ENCODE measurements around the gene OLFML3.
A peak's percentile ranks its signal among the peaks of the same experiment; 100 is the strongest.
"Not testable (repeated sequence)": the region's sequence is repeated elsewhere in the genome, so short reads cannot be mapped to it uniquely, and the experiment has no call there.

The OLFML3 gene

GRCh38 chr1:114008480-114008941, 29.2 kb downstream of the OLFML3 start:
- TF ChIP-seq, protein P1, sequence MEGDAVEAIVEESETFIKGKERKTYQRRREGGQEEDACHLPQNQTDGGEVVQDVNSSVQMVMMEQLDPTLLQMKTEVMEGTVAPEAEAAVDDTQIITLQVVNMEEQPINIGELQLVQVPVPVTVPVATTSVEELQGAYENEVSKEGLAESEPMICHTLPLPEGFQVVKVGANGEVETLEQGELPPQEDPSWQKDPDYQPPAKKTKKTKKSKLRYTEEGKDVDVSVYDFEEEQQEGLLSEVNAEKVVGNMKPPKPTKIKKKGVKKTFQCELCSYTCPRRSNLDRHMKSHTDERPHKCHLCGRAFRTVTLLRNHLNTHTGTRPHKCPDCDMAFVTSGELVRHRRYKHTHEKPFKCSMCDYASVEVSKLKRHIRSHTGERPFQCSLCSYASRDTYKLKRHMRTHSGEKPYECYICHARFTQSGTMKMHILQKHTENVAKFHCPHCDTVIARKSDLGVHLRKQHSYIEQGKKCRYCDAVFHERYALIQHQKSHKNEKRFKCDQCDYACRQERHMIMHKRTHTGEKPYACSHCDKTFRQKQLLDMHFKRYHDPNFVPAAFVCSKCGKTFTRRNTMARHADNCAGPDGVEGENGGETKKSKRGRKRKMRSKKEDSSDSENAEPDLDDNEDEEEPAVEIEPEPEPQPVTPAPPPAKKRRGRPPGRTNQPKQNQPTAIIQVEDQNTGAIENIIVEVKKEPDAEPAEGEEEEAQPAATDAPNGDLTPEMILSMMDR (conservative IDR thresholded peaks at IDR 0.05; ENCODE audit: control insufficient read depth, insufficient read depth, low read depth, low read length) = no peak
- H3K4me3 ChIP-seq (ENCODE audit: control insufficient read depth, low read depth, low read length) = no peak overlapping the region
- no peak for DNase-seq (ENCODE audit: low read depth)

DNA sequence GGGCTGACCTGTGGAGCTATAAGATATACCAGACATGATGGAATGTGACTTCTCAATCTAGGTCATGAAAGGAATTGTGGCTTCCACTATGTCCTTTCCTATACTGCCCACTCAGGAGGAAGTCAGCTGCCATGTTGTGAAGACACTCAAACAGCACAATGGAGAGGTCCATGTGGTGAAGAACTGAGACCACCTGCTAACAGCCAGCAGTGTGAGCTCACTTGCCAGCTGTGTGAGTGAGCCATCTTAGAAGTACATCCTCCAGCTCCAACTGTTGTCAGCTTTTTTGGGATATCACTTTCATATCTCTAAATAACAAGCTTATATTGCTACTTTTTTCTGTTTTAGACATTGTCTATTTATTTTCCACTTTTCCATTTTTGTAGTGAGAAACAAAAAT, 29.7 kb downstream of the OLFML3 start:
- DNase-seq (ENCODE audit: low read depth) = no peak
- TF ChIP-seq, protein P1 (conservative IDR thresholded peaks at IDR 0.05; ENCODE audit: control insufficient read depth, insufficient read depth, low read depth, low read length) = no peak

GRCh38 chr1:114009393-114009792, 30.1 kb downstream of the OLFML3 start:
- TF ChIP-seq, protein P1 (conservative IDR thresholded peaks at IDR 0.05; ENCODE audit: control insufficient read depth, insufficient read depth, low read depth, low read length) = no peak
- peak; percentile 84 for DNase-seq (ENCODE audit: low read depth)
- H3K4me3 ChIP-seq (ENCODE audit: control insufficient read depth, low read depth, low read length) = no peak overlapping the region

More for the DNA sequence above, 29.7 kb downstream of the OLFML3 start:
- no peak overlapping the region for H3K4me3 ChIP-seq (ENCODE audit: control insufficient read depth, low read depth, low read length)

GRCh38 chr1:114010433-114011184, 31.3 kb downstream of the OLFML3 start:
- no peak overlapping the region for H3K4me3 ChIP-seq (ENCODE audit: control insufficient read depth, low read depth, low read length)
- TF ChIP-seq, protein P1 (conservative IDR thresholded peaks at IDR 0.05; ENCODE audit: control insufficient read depth, insufficient read depth, low read depth, low read length) = no peak
- no peak for DNase-seq (ENCODE audit: low read depth)

GRCh38 chr1:114011796-114012195, 32.5 kb downstream of the OLFML3 start:
- DNase-seq (ENCODE audit: low read depth) = peak; percentile 25

DNA sequence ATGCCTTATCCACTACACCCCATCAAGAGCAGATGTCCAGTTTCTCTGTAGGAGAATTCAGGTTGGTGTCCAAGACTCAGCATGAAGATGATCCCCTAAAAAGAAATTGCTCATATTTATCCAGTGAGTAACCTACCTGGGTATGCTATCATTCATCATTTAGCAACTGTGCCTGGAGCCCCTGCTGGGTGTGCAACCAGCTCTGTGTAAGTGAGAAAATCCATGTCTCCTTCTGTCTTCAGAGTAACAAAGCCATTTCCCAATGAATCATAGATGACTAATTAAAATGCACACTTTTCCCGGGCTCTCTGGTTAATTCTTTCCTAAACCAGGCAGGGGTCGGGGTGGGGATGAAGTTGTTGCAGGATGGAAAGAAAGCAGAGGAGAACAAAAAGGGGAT, 35.8 kb downstream of the OLFML3 start:
- TF ChIP-seq, protein P1 (conservative IDR thresholded peaks at IDR 0.05; ENCODE audit: control insufficient read depth, insufficient read depth, low read depth, low read length) = no peak
- H3K4me3 ChIP-seq (ENCODE audit: control insufficient read depth, low read depth, low read length) = no peak overlapping the region
- DNase-seq (ENCODE audit: low read depth) = peak; percentile 45

More at GRCh38 chr1:114011796-114012195, 32.5 kb downstream of the OLFML3 start:
- TF ChIP-seq, protein P1 (conservative IDR thresholded peaks at IDR 0.05; ENCODE audit: control insufficient read depth, insufficient read depth, low read depth, low read length) = no peak
- H3K4me3 ChIP-seq (ENCODE audit: control insufficient read depth, low read depth, low read length) = no peak overlapping the region

GRCh38 chr1:114019724-114020123, 40.5 kb downstream of the OLFML3 start:
- not testable (repeated sequence) for DNase-seq (ENCODE audit: low read depth); H3K4me3 ChIP-seq (ENCODE audit: control insufficient read depth, low read depth, low read length)

All from fibroblast of mammary gland (primary cell).